GM12873 (cell line): ENCODE results near the gene HMGA1.

ENCODE experiments used
- TF ChIP-seq, protein P1 (sequence below): IDR thresholded peaks from 2 replicates; pipeline ENCODE4 v1.5.1; 2012; ENCODE audit warnings: low read depth, mild to moderate bottlenecking, moderate library complexity, low read length, control low read depth; ENCODE audit not compliant: insufficient read depth; ENCODE audit errors: missing control alignments

The HMGA1 gene

DNA sequence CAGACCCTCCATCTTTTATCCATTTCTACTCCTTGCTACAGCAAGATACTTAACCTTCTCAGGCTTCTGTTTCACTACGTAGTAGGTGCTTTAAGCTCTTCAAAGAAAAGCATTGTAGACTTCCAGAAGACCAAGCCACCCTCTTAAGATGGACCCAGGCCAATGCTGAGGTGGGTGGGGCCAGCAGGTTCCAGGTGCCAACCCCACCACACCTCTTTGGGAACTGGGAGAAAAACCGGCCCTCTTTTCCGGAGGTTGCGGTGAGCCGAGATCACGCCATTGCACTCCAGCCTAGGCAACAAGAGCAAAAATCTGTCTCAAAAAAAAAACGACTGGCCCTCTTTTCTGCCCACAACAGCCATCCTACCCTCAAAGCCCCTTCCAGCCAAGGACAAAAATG lies 10.6 kb upstream of the HMGA1 start:
- TF ChIP-seq, protein P1, sequence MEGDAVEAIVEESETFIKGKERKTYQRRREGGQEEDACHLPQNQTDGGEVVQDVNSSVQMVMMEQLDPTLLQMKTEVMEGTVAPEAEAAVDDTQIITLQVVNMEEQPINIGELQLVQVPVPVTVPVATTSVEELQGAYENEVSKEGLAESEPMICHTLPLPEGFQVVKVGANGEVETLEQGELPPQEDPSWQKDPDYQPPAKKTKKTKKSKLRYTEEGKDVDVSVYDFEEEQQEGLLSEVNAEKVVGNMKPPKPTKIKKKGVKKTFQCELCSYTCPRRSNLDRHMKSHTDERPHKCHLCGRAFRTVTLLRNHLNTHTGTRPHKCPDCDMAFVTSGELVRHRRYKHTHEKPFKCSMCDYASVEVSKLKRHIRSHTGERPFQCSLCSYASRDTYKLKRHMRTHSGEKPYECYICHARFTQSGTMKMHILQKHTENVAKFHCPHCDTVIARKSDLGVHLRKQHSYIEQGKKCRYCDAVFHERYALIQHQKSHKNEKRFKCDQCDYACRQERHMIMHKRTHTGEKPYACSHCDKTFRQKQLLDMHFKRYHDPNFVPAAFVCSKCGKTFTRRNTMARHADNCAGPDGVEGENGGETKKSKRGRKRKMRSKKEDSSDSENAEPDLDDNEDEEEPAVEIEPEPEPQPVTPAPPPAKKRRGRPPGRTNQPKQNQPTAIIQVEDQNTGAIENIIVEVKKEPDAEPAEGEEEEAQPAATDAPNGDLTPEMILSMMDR: no peak

DNA sequence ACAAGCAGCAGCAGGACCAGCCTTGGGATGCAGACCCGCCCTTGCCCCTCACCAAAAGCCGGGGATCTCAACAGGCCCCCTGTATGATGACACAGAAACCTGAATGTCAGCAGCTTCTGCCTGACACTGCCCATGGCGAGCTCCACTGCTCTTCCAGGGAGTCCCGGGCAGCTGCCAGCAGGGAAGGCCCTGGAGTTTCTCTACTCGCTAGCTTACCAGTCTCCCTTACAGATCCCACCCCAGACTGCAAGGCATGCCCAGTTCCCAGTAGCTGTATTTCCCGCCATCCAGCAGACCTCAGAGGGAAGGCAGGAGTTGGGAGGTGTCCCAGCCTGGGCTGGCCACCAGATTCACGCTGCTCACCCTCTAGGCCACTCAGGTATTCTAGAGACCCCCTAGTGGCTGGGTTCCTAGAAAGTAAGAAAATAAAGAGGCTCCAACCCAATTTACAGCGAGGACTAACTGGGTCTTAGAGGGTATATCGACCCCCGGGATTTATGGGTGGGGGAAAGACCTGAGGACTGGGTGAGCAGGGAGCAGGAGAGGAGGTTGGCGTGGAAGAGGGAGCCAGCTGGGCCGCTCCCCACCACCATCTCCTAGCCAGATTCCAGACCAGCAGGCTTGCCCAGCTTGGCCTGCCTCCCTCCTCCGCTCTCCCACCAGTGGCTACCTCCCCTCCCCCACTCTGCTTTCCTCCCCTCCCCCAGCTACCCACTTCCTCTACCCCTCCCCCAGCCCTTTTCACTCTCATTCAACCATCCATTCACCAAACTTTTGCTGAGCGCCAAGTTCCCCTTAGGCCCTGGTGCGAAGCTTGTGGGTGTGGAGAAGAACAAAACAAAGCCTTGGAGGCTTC lies 9.7 kb upstream of the HMGA1 start:
- TF ChIP-seq, protein P1: peak; percentile 21

- TF ChIP-seq, protein P1: peak; percentile 2
Measured at GRCh38 chr6:34227761-34228421, 8.8 kb upstream of the HMGA1 start.

DNA sequence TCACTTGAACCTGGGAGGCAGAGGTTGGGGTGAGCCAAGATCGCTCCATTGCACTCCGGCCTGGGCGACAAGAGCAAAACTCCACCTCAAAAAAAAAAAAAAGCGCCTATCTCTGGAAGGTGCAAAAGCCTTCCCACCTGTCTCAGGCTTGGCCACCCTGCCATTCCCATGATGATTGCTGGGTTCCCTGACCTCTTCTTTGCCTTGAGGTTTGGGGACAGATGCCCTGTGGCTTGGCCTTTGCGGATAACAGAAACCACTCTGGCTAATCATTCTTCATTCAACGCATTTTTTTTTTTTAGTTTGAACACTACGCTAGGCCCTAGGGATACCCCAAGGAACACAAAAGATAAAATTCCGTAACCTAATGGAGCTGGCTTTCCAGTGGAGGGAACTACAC lies 6.8 kb upstream of the HMGA1 start:
- TF ChIP-seq, protein P1: no peak

DNA sequence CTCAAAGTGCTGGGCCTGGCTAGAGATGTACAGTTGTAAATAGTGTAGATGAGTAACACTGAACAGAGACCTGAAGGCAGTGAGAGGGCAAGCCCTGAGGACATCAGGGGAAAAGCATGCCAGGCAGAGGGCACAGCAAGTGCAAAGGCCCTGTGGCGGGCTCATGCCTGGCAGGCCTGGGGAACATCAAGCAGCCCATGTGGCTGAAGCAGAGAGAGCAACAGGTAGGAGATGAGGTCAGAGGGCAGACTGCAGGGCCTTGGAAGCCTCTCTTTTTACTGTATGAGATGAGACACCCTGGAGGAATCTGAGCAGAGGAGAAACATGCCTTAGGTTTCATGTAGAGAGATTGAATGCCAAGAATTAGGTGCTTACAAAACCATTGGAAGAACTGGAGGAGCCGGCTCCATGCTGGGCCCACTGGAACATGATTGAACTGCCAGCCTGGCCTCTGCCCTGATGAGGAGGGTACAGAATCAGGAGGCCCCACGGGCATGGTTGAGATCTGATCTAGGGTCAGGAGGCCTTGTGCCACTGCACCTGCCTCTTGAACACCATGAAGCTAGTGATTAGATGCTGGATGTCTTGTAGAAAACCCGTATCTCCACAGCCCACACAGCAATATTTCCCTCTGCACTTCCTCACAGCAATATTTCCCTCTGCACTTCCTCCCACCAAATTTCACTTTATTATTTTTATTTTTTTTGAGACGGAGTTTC lies 5.9 kb upstream of the HMGA1 start:
- TF ChIP-seq, protein P1: no peak

DNA sequence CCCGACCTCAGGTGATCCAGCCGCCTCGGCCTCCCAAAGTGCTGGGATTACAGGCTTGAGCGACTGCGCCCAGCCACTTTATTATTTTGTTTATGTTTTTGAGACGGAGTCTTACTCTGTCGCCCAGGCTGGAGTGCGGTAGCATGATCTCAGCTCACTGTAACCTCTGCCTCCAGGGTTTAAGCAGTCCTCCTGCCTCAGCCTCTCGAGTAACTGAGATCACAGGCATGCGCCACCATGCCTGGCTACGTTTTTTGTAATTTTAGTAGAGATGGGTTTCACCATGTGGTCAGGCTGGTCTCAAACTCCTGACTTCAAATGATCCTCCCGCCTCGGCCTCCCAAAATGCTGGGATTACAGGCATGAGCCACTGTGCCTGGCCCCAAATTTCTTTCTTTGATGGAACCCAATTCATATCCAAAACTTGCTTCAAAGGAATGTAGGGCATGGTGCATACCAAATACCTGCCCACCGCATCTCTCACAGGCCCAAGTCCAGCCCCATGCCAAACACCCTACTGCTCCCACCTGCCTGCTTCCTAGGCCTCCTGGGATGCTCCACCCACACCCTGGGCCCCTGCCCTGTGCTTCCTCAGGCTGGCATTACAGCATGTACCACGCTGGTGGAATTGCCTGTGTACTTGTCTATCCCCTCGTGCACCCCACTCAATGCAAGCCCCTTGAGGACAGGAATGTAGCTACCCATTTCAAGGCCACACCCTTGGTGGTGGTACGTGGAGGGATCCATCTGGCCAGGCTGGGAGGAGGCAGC lies 4.9 kb upstream of the HMGA1 start:
- TF ChIP-seq, protein P1: no peak
